ENCODE results near the gene NKD1. TPM values are rescaled to one million over a fixed set of nuclear protein-coding genes. Genes with fewer than 3 reads are reported as not detected.

NKD1 gene
- total RNA-seq, 1 experiment from 2014 or later: 0.44 TPM

- H3K79me2 ChIP-seq (ENCODE audit: low read depth): no peaks in the 10 kb centered on the region
- no peaks in the 10 kb centered on the region for H3K27me3 ChIP-seq (ENCODE audit: insufficient read depth, low read depth)
- POLR2A ChIA-PET (ENCODE audit: unreplicated experiment): no interaction called here
- no peaks in the 10 kb centered on the region for H3K9me3 ChIP-seq (ENCODE audit: insufficient read depth, low read depth)
- no peaks in the 10 kb centered on the region for H3K4me1 ChIP-seq (replicated peaks; ENCODE audit: insufficient read depth)
- no peaks in the 10 kb centered on the region for H3F3A ChIP-seq (ENCODE audit: insufficient read depth, low read depth)
- no peak overlapping the region for H3K4me2 ChIP-seq
- no peak overlapping the region for H3K27ac ChIP-seq
- no peak overlapping the region for H3K4me3 ChIP-seq
- BruUV-seq (replicated peaks): no TSS peak
- no peak for DNase-seq
- no peaks in the 10 kb centered on the region for H3K36me3 ChIP-seq (ENCODE audit: low read depth)
- no peak overlapping the region for H2AFZ ChIP-seq
- CTCF ChIA-PET: no interaction called here
- intact Hi-C loops (cut with micrococcal nuclease; ENCODE audit: unreplicated experiment): no loop called here
- no peaks in the 10 kb centered on the region for H3K9me2 ChIP-seq (ENCODE audit: insufficient read depth)
- TF ChIP-seq CTCF (conservative IDR thresholded peaks at IDR 0.05): no peak
- no peak for TF ChIP-seq EZH2 (IDR thresholded peaks at IDR 0.05; ENCODE audit: low read depth)
- no peaks in the 10 kb centered on the region for H4K20me1 ChIP-seq (ENCODE audit: insufficient read depth)
Measured at GRCh38 chr16:50622643-50623369, 74.6 kb downstream of the NKD1 start.

- Histone ChIP-seq H3K27me3 (ENCODE audit: insufficient read depth, low read depth) (no peaks in the 10 kb centered on the region), H3F3A (ENCODE audit: insufficient read depth, low read depth) (no peaks in the 10 kb centered on the region), H3K4me2 (no peak overlapping the region), H3K27ac (no peak overlapping the region), H2AFZ (no peak overlapping the region), H3K9me3 (ENCODE audit: insufficient read depth, low read depth) (no peaks in the 10 kb centered on the region), H3K79me2 (ENCODE audit: low read depth) (no peaks in the 10 kb centered on the region), H3K36me3 (ENCODE audit: low read depth) (no peaks in the 10 kb centered on the region), H3K4me1 (replicated peaks; ENCODE audit: insufficient read depth) (no peaks in the 10 kb centered on the region), H4K20me1 (ENCODE audit: insufficient read depth) (no peaks in the 10 kb centered on the region), H3K4me3 (no peak overlapping the region), H3K9me2 (ENCODE audit: insufficient read depth) (no peaks in the 10 kb centered on the region)
- ChIA-PET POLR2A (ENCODE audit: unreplicated experiment) (interaction anchor here (0.6 kb wide), 1 partner anchor 51 kb away, joined by 4 read pairs; no protein-coding TSS in a partner anchor), CTCF (no interaction called here)
- intact Hi-C loops (cut with micrococcal nuclease; ENCODE audit: unreplicated experiment): no loop called here
- TF ChIP-seq EZH2 (IDR thresholded peaks at IDR 0.05; ENCODE audit: low read depth) (no peak), CTCF (conservative IDR thresholded peaks at IDR 0.05) (no peak)
- no peak for DNase-seq
- BruUV-seq (replicated peaks): no TSS peak
Measured at GRCh38 chr16:50624449-50624970, 76.3 kb downstream of the NKD1 start.

GRCh38 chr16:50625374-50625773 is 77.2 kb downstream of the NKD1 start:
- no peaks in the 10 kb centered on the region for H4K20me1 ChIP-seq (ENCODE audit: insufficient read depth)
- ChIA-PET POLR2A (ENCODE audit: unreplicated experiment) (no interaction called here), CTCF (no interaction called here)

More at GRCh38 chr16:50625374-50625773, 77.2 kb downstream of the NKD1 start:
- Histone ChIP-seq H3F3A (ENCODE audit: insufficient read depth, low read depth) (no peaks in the 10 kb centered on the region), H3K27ac (no peak overlapping the region), H3K4me3 (no peak overlapping the region), H3K4me2 (no peak overlapping the region), H3K4me1 (replicated peaks; ENCODE audit: insufficient read depth) (no peaks in the 10 kb centered on the region), H2AFZ (no peak overlapping the region), H3K36me3 (ENCODE audit: low read depth) (no peaks in the 10 kb centered on the region), H3K9me2 (ENCODE audit: insufficient read depth) (no peaks in the 10 kb centered on the region), H3K27me3 (ENCODE audit: insufficient read depth, low read depth) (no peaks in the 10 kb centered on the region), H3K79me2 (ENCODE audit: low read depth) (no peaks in the 10 kb centered on the region), H3K9me3 (ENCODE audit: insufficient read depth, low read depth) (no peaks in the 10 kb centered on the region)
- intact Hi-C loops (cut with micrococcal nuclease; ENCODE audit: unreplicated experiment): no loop called here
- no peak for TF ChIP-seq CTCF (conservative IDR thresholded peaks at IDR 0.05)
- TF ChIP-seq EZH2 (IDR thresholded peaks at IDR 0.05; ENCODE audit: low read depth): no peak
- no peak for DNase-seq
- BruUV-seq (replicated peaks): no TSS peak
